Measurements from ENCODE around the gene GPR146. TPM values are rescaled to one million over a fixed set of nuclear protein-coding genes. Genes with fewer than 3 reads are reported as not detected.
"Not testable (repeated sequence)": the region's sequence is repeated elsewhere in the genome, so short reads cannot be mapped to it uniquely, and the experiment has no call there.

GPR146 gene
- total and polyA plus RNA-seq, 4 experiments from 2014 or later, result 8.8 to 22.2 (median 10.1) TPM

DNA sequence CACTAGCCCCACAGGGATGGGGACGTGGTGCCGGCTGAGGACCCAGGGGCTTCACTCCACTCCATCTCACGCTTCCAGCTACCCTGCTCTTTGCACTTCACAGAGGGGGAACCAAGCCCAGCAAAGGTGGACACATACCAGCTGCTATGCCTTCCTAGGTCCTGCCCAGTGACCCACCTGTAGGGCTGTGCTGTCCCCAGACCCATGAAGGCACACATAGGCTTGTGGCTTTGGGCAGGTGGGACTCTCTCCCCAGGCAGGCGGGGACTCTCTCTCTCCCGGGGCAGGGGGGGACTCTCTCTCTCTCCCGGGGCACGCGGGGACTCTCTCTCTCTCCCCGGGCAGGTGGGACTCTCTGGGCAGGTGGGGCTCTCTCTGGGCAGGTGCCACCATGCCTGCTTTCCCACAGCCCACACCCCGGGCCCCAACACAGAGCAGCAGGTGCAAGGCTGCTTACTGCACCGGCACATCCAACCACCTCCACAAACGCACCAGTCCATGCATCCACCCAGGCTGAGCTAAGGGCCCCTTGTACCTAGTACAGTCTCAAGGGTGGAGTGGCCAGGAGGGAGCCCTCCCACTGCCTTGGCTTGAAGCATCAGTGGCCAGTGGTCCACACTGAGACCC, 13.8 kb upstream of the GPR146 start:
- Histone ChIP-seq H3K27me3 (ENCODE audit: insufficient read depth, low read length) (no peaks in the 10 kb centered on the region), H3K4me3 (ENCODE audit: low read length in 2 of 2) (no peak overlapping the region), H3K4me1 (ENCODE audit: insufficient read depth, low read length) (peaks cover 55% of the 10 kb centered on the region), H3K9me3 (ENCODE audit: control insufficient read depth in 1 of 2, low read length in 2 of 2) (no peaks in the 10 kb centered on the region), H3K36me3 (ENCODE audit: insufficient read depth, low read length) (no peaks in the 10 kb centered on the region), H3K27ac (ENCODE audit: low read depth, low read length) (no peak overlapping the region)
- Mint-ChIP-seq H3K27me3 (no peaks in the 10 kb centered on the region), H3K9me3 (no peaks in the 10 kb centered on the region), H3K4me3 (peak overlapping the region in 2 of 8 donors; percentile 6 to 59), H3K4me1 (peaks cover 38 to 72% (median 54%) of the 10 kb centered on the region in 4 donors), H3K27ac (peak overlapping the region in 4 of 7 donors; percentile 4 to 88 (median 58)), H3K36me3 (peaks cover 4% of the 10 kb centered on the region in 2 donors)
- CTCF ChIA-PET (ENCODE audit: partially characterized antibody), result interaction anchor here (0.8 kb wide), 1 partner anchor 38 kb away, joined by 3 read pairs; no protein-coding TSS in a partner anchor
- POLR2A ChIA-PET (ENCODE audit: partially characterized antibody), result interaction anchor here (3.9 kb wide), 1 partner anchor 14 kb away, joined by 20 read pairs; the partner anchor contains the start of gene GPR146
- intact Hi-C loops (cut with micrococcal nuclease), result no loop called here
- no peak for DNase-seq

DNA sequence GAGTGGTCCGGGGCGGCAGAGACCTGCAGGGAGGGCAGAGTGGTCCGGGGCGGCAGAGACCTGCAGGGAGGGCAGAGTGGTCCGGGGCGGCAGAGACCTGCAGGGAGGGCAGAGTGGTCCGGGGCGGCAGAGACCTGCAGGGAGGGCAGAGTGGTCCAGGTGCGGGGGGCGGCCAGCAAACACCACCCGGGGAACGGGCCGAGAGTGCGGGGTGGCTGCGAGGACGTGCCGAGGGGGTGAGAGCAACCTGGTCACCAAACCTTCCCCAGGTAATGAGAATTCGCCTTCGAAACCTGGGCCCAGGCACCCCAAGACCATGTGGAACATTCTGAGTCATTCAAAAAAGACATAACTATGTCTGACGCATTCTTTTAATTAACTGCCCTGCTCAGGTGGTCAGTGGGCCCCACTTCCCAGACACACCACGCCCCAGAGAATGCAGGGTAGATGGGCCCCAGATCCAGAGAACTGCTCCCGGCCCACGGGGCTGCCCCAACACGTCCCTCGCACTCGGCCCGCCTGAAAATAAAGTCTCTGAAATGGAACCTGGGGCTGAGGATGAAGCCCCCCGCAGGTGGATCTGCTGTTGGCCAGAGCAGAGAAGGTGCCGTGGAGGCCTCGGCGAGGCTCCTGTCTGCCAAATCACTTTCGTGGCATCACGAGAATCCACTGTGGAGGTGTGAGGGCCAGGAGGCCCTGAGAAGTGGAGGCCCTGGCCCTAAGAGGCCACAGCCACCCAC, 12.5 kb upstream of the GPR146 start:
- CTCF ChIA-PET (ENCODE audit: partially characterized antibody), result no interaction called here
- peaks cover 0 to 2% of the 10 kb centered on the region in 2 donors for H3K36me3 Mint-ChIP-seq
- H3K9me3 Mint-ChIP-seq, result no peaks in the 10 kb centered on the region
- peak overlapping the region in 1 of 8 donors; percentile 43 for H3K4me3 Mint-ChIP-seq
- Histone ChIP-seq H3K4me3 (ENCODE audit: low read length in 2 of 2) (no peak overlapping the region), H3K4me1 (ENCODE audit: insufficient read depth, low read length) (peaks cover 55% of the 10 kb centered on the region), H3K36me3 (ENCODE audit: insufficient read depth, low read length) (no peaks in the 10 kb centered on the region), H3K27me3 (ENCODE audit: insufficient read depth, low read length) (no peaks in the 10 kb centered on the region), H3K27ac (ENCODE audit: low read depth, low read length) (no peak overlapping the region), H3K9me3 (ENCODE audit: control insufficient read depth in 1 of 2, low read length in 2 of 2) (no peaks in the 10 kb centered on the region)
- intact Hi-C loops (cut with micrococcal nuclease), result no loop called here
- H3K4me1 Mint-ChIP-seq, result peaks cover 34 to 67% (median 48%) of the 10 kb centered on the region in 4 donors
- H3K27me3 Mint-ChIP-seq, result no peaks in the 10 kb centered on the region
- POLR2A ChIA-PET (ENCODE audit: partially characterized antibody), result no interaction called here
- no peak for DNase-seq
- peak overlapping the region in 4 of 7 donors; percentile 42 to 82 (median 62) for H3K27ac Mint-ChIP-seq

DNA sequence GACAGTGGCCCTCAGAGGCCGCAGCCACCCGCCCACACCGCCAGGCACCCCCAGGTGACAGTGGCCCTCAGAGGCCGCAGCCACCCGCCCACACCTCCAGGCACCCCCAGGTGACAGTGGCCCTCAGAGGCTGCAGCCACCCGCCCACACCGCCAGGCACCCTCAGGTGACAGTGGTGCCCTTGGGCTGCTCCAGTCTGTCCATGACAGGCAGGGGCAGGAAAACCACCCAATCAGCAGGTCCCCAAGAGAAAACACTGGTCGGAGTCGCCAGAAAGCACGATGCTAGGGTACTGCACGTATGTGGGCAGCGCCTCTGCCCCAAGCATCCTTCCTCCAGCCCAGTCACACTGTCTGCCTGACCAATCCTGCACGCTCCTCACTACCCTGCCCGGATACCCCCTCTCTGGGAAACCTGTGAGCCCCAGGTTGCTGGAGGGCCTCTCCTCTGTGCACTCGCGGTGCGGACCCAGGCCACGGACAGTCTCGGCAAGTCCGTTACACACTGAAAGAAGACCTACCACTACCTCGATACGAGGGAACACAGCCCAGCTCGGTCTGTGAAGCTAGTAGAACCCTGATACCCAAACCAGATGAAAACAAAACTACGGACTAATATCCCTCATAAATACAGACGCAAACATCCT, 11.7 kb upstream of the GPR146 start:
- Histone ChIP-seq H3K36me3 (ENCODE audit: insufficient read depth, low read length) (no peaks in the 10 kb centered on the region), H3K27ac (ENCODE audit: low read depth, low read length) (no peak overlapping the region), H3K4me3 (ENCODE audit: low read length in 2 of 2) (no peak overlapping the region), H3K27me3 (ENCODE audit: insufficient read depth, low read length) (no peaks in the 10 kb centered on the region), H3K4me1 (ENCODE audit: insufficient read depth, low read length) (peaks cover 47% of the 10 kb centered on the region), H3K9me3 (ENCODE audit: control insufficient read depth in 1 of 2, low read length in 2 of 2) (no peaks in the 10 kb centered on the region)
- Mint-ChIP-seq H3K36me3 (no peaks in the 10 kb centered on the region), H3K4me3 (peak overlapping the region in 6 of 8 donors; percentile 13 to 88 (median 77)), H3K9me3 (no peaks in the 10 kb centered on the region), H3K27me3 (no peaks in the 10 kb centered on the region), H3K4me1 (peaks cover 31 to 63% (median 43%) of the 10 kb centered on the region in 4 donors), H3K27ac (peak overlapping the region; percentile 62 to 98 (median 93))
- intact Hi-C loops (cut with micrococcal nuclease), result no loop called here
- DNase-seq, result no peak
- ChIA-PET POLR2A (ENCODE audit: partially characterized antibody) (no interaction called here), CTCF (ENCODE audit: partially characterized antibody) (interaction anchor here (0.7 to 1.0 kb wide), 2 partner anchors 39 to 58 kb away, joined by 3 read pairs; no protein-coding TSS in a partner anchor)

DNA sequence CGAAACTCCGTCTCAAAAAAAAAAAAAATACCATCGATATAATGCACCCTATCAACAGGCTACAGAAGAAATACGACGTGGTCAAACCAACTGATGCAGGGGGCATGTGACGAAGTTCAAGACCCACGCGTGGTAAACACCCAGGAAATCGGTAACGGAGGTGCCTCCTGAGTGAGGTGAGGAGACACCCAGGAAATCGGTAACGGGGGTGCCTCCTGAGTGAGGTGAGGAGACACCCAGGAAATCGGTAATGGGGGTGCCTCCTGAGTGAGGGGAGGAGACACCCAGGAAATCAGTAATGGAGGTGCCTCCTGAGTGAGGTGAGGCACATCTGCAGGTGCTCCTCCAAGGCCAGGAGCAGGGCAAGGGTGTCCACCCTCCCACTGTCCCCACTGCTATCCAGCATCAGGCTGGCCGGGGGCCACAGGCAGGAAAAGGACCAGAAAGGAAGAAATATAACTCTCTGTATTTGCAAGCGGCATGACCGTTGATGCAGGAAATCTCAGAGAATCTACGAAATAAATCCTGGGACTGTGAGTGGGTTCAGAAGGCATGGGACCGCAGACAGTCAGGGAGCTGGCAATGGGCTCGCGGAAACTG, 10.7 kb upstream of the GPR146 start:
- peak; percentile 70 to 79 (median 74) for DNase-seq
- H3K27me3 ChIP-seq (ENCODE audit: insufficient read depth, low read length), result no peaks in the 10 kb centered on the region
- Mint-ChIP-seq H3K9me3 (no peaks in the 10 kb centered on the region), H3K27me3 (no peaks in the 10 kb centered on the region), H3K36me3 (no peaks in the 10 kb centered on the region), H3K4me3 (peak overlapping the region; percentile 46 to 88 (median 80)), H3K27ac (peak overlapping the region; percentile 62 to 98 (median 94)), H3K4me1 (peaks cover 30 to 62% (median 42%) of the 10 kb centered on the region in 4 donors)
- H3K27ac ChIP-seq (ENCODE audit: low read depth, low read length), result peak overlapping the region; percentile 7
- no peaks in the 10 kb centered on the region for H3K36me3 ChIP-seq (ENCODE audit: insufficient read depth, low read length)
- CTCF ChIA-PET (ENCODE audit: partially characterized antibody), result interaction anchor here (0.7 to 1.7 kb wide), 5 partner anchors 11 to 57 kb away, joined by 3 to 7 read pairs (median 3); partner anchors contain the start of gene GPR146
- intact Hi-C loops (cut with micrococcal nuclease), result no loop called here
- peaks cover 46% of the 10 kb centered on the region for H3K4me1 ChIP-seq (ENCODE audit: insufficient read depth, low read length)
- H3K9me3 ChIP-seq (ENCODE audit: control insufficient read depth in 1 of 2, low read length in 2 of 2), result no peaks in the 10 kb centered on the region
- peak overlapping the region in 1 of 2 donors; percentile 20 for H3K4me3 ChIP-seq (ENCODE audit: low read length in 2 of 2)
- POLR2A ChIA-PET (ENCODE audit: partially characterized antibody), result interaction anchor here (1.1 to 1.7 kb wide), 2 partner anchors 10 to 12 kb away, joined by 3 to 5 read pairs; no protein-coding TSS in a partner anchor

DNA sequence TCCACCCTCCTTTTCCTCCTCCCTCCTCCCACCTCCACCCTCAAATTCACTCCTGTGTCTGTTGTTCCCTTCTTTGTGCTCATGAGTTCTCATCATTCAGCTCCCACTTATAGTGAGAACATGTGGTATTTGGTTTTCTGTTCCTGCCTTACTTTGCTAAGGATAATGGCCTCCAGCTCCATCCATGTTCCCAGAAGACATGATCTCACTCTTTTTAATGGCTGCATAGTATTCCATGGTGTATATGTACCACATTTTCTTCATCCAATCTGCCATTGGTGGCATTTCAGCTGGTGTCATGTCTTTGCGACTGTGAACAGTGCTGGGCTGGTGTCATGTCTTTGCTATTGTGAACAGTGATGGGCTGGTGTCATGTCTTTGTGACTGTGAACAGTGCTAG, 9.6 kb upstream of the GPR146 start:
- H3K9me3 Mint-ChIP-seq; H3K27me3 ChIP-seq (ENCODE audit: insufficient read depth, low read length); H3K27me3 Mint-ChIP-seq; H3K4me3 ChIP-seq (ENCODE audit: low read length in 2 of 2); H3K27ac ChIP-seq (ENCODE audit: low read depth, low read length); DNase-seq; H3K9me3 ChIP-seq (ENCODE audit: control insufficient read depth in 1 of 2, low read length in 2 of 2); H3K36me3 Mint-ChIP-seq; intact Hi-C loops (cut with micrococcal nuclease); H3K36me3 ChIP-seq (ENCODE audit: insufficient read depth, low read length): not testable (repeated sequence)
- H3K4me3 Mint-ChIP-seq, result peak overlapping the region in 5 of 8 donors; percentile 9 to 60 (median 38)
- ChIA-PET CTCF (ENCODE audit: partially characterized antibody) (interaction anchor here (1.3 to 1.7 kb wide), 2 partner anchors 10 to 42 kb away, joined by 4 to 7 read pairs; partner anchors contain the start of gene GPR146), POLR2A (ENCODE audit: partially characterized antibody) (interaction anchor here (1.1 to 1.7 kb wide), 2 partner anchors 9 to 11 kb away, joined by 3 to 5 read pairs; no protein-coding TSS in a partner anchor)
- H3K4me1 Mint-ChIP-seq, result peaks cover 27 to 51% (median 34%) of the 10 kb centered on the region in 4 donors
- H3K27ac Mint-ChIP-seq, result peak overlapping the region in 3 of 7 donors; percentile 42 to 78 (median 75)
- H3K4me1 ChIP-seq (ENCODE audit: insufficient read depth, low read length), result peaks cover 35% of the 10 kb centered on the region

DNA sequence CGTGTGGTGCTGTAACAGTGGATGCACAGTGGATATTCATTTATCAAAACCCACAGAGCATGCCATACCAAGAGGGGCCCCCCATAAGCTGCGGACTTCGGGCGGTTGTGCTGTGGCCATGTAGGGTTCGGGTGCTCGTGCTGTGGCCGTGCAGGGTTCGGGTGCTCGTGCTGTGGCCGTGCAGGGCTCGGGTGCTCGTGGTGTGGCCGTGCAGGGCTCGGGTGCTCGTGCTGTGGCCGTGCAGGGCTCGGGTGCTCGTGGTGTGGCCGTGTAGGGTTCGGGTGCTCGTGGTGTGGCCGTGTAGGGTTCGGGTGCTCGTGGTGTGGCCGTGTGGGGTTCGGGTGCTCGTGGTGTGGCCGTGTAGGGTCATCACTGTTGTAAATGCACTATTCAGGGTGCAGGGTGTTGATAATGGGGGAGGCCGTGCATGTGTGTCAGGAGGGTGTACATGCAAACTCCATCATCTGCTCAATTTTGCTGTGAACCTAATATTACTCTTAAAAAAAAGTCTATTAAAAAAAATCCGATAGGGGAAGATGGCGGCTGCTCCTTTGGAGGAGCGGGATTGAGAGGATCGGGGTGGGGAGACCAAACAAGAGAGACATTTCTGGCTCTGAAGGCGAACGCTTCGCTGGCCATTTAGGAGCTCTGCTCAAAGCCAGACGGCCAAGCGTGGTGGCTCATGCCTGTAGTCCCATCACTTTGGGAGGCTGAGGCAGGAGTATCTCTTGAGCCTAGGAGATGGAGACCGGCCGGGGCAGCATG, 8.0 kb upstream of the GPR146 start:
- H3K9me3 ChIP-seq (ENCODE audit: control insufficient read depth in 1 of 2, low read length in 2 of 2); H3K27me3 Mint-ChIP-seq; intact Hi-C loops (cut with micrococcal nuclease); DNase-seq; CTCF ChIA-PET (ENCODE audit: partially characterized antibody); H3K9me3 Mint-ChIP-seq; H3K27me3 ChIP-seq (ENCODE audit: insufficient read depth, low read length); H3K4me3 Mint-ChIP-seq; POLR2A ChIA-PET (ENCODE audit: partially characterized antibody); H3K36me3 ChIP-seq (ENCODE audit: insufficient read depth, low read length); H3K27ac ChIP-seq (ENCODE audit: low read depth, low read length); H3K36me3 Mint-ChIP-seq; H3K4me3 ChIP-seq (ENCODE audit: low read length in 2 of 2): not testable (repeated sequence)
- peak overlapping the region in 1 of 7 donors; percentile 70 for H3K27ac Mint-ChIP-seq
- H3K4me1 Mint-ChIP-seq, result peaks cover 22 to 36% (median 31%) of the 10 kb centered on the region in 4 donors
- peaks cover 27% of the 10 kb centered on the region for H3K4me1 ChIP-seq (ENCODE audit: insufficient read depth, low read length)
